Activated CD4-positive, CD25-positive, alpha-beta regulatory T cell treated with anti-CD3 and anti-CD28 coated beads, Interleukin-2, amount 50 U/mL, for 24 hours (primary cell): ENCODE measurements around the gene CCN6.

ENCODE experiments used
- ATAC-seq, 2 donors: fragments of 150-1000 bp; cut with Tn5 transposase; one replicate each; pipeline ENCODE4 v1.10.0; 2021; ENCODE audit warnings: mild to moderate bottlenecking in 1 of 2, moderate library complexity in 1 of 2

CCN6 gene

DNA sequence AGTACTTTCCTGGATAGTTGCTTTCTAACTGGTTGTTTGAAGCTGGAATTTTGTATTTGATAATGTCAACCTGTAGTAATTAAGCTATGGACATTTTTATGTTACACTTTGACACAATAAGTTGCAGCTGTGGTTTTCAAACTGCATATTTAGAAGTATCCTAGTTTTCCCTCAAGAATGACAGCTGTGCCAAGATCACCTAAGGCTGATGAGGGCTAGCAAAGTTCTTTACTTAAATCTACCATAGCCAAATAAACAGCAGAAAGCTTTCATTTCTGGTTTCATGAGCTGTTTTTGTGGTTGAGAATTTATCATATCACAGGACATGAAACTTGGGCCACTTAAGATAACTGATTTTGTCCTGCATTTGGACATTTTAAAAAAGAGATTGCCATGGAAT, 64.1 kb downstream of the CCN6 start:
- ATAC-seq: no peak
